T47D (cell line): ENCODE results near the gene EP400.

ENCODE experiments used
- DNase-seq, 2 experiments: peaks; one replicate each; pipeline versions ENCODE4 v3.0.0 to v3.0.0-alpha.2; 2011 to 2012; ENCODE audit warnings: low read depth in 1 of 2, low spot score in 1 of 2
- JUND ChIP-seq: IDR thresholded peaks from 2 replicates; pipeline ENCODE4 v1.6.1; 2012; ENCODE audit warnings: low read depth
- in situ Hi-C: cut with HindIII; loops from 2 replicates; pipeline ENCODE4 v1.10.0; 2016; ENCODE audit warnings: low sequenced_read_pairs, low pct_unique_long_range_greater_than_20kb

EP400 gene

DNA sequence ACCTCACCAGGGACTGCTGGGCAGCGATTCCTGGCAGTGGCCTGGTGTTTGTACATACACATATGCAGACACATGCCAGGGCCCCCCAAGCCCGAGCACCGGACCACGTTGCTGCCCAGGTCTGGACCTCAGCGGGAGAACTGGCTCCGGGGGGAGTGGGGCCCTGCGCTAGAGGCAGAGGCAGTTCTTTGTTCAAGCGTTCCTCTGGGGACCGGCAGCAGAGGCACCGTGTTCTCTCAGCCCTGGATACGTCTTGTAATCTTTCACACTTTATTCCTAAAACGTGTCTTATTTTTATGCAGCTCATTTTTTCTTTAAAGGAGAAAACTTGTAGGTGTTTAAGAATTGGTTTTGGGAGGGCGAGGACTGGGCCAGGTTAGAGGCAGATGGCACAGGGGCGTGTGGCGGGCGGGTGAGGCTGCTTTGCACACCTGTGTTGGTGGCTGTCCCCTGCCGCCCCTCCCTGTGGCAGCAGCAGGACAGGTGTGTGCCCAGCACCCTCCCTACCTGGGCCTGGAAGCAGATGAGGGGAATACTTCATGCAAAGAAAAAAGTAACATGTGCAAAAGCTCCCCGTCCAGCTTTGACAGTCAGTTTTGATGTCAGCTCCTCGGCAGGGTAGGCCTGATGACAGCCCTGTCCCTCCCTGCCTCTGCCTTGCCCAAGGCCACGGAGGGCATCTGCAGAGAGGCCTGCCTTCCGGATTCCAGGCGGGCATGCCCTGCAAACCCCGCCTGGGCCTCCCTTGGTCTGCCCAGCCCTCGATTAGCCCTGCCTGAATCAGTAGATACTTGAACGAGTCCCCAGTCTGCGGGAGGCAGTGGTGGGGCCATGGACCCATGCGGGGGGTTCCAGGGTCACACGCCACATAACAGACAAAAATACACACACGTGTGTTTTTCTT, 27.6 kb upstream of the EP400 start:
- in situ Hi-C loops, result no loop called here
- no peak for TF ChIP-seq JUND

DNA sequence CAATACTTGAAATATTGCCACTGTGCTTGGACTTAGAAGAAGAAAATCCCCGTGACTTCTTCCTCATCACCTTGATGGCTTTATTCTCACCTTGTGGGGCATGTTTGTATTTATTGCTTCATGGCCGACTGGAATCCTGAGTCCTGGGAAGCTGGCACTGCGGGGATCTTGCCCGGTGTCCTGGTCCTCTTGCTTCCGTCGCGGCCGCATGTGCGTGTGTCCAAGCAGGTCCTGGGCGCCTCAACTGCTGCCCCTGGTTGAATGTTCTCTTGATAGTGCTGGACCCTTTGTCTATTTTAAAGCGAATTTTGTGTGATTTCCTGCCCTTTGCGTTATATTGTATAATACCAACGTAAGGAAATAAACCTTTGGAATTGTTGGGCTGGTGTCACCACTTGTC, 27.0 kb upstream of the EP400 start:
- DNase-seq, result no peak
- in situ Hi-C loops, result no loop called here

More for the DNA sequence above, 27.6 kb upstream of the EP400 start:
- no peak for DNase-seq

DNA sequence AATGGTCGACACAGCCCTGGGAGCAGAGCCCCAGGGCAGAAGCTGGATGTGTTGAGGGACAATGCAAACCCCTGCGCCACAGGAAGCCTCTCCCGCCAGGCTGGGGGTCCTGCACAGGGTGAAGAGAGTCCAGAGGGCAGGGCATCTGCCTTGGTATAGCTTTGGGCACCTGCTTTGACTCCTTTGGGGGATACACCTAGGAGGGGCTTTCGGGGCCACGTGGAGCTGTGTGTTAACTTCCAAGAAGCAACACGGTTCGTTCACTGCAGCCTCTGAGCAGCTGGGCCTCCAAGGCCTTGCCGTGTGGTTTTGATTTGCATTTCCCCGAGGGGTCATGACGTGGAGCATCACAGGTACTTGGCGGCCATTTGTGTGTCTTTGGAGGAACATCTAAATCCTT, 26.5 kb upstream of the EP400 start:
- no peak for TF ChIP-seq JUND
- DNase-seq, result no peak
- in situ Hi-C loops, result no loop called here

More for the DNA sequence above, 27.0 kb upstream of the EP400 start:
- no peak for TF ChIP-seq JUND

DNA sequence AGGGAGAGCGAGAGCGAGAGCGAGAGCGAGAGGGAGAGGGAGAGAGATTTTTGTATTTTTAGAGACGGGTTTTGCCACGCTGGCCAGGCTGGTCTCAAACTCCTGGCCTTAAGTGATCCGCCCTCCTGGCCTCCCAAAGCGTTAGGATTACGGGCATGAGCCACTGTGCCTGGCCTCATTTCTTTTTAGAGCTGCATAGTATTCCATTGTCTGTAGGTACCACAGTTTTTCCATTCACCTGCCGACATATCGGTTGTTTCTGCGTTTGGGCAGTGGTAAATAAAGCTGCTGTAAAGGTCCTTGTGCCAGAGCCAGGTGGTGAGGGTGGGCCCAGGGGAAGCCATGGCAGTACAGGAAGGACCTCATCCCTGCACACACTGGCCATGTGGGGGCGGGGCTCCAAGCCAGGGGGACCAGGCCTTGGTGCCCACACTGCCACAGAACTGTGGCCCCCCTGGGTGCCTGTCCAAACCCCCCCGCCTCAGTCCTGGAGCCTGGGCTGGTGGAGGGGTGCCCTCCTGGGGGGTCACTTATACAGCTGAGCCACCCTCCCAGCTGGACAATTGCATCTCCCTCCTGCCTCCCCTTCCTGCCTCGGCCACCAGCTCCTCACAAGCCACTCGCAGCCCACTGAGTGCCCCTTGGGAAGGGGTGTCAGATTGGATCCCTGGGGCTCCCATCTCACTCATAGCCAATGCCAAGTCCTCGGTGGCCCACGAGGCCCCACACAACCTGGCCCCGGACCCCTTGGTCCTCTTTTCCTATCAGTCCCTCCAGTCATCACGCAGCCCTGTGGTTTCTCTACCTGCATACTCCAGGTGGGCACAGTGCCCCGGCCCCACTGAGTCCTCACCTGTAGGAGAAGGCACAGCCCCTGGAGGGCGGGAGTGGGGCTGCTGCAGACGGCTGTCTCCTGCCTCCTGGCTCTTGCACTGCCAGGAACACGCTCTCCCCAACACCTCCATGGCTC, 22.3 kb upstream of the EP400 start:
- TF ChIP-seq JUND, result no peak
- no peak for DNase-seq
- in situ Hi-C loops, result no loop called here

DNA sequence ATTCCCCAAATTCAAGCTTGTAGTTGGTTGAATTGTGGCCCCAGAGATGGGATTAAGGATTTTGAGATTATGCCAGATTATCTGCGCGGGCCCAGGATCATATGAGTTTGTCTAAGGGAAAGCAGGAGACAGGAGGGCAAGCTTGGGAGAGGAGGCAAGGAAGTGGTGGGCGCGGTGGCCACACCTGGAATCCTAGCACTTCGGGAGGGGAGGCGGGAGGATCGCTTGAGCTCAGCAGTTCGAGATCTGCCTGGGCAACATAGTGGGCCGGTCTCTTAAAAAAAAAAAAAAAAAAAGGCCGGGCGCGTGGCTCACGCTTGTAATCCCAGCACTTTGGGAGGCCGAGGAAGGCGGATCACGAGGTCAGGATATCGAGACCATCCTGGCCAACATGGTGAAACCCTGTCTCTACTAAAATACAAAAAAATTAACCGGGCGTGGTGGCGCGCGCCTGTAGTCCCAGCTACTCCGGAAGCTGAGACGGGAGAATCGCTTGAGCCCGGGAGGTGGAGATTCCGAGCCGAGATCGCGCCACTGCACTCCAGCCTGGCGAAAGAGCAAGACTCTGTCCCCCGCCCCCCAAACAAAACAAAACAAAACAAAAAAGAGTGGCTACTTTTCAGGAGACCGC, 21.5 kb upstream of the EP400 start:
- in situ Hi-C loops, result no loop called here
- peak in 1 of 2 experiments; percentile 45 for DNase-seq
- no peak for TF ChIP-seq JUND

DNA sequence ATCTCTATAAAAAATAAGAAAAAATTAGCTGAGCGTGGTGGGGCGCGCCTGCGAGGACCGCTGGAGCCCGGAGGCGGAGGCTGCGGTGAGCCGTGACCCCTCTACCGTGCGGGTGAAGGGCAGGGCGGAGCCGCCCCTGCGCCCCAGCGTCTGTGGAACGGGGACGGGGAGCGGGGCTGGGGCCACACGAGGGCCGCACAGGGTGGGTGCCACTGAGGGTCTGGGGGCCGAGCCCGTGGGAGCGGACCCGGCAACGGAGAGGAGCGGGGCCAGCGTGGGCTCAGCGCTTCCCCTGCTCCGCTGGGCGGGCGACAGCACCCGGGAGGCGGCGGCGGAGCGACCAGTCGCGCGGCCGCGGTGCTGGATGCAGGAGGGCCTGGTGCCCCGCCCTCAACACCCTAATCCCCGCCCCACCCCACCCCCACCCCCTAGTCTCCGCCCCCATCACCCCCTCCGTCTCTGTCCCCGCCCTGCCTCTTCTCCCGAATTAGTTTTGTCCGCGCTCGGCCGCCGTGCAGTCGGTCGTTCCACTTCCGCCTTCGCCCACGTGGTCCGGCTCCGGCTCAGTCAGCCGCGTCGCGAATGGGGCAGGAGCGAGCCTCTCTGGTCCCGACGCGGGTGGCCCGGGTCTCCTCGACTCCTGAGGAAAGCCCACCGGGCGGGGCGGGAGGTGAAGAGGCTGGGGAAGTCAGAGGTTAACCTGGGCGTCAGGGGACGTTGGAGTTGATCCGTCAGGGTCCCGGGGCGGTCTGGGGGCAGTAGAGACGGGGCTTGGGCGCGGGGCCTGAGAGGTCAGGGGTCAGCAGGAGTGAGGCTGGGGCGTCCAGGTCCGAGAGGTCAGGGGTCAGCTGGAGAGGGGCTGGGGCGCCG, 20.8 kb upstream of the EP400 start, which contains the start of gene PUS1:
Gene PUS1, plus strand, starts transcription at position 566 of the 870 bp plus-strand sequence. CDS start 447 bp downstream, outside the sequence.
- in situ Hi-C loops, result no loop called here
- peak; percentile 98 for DNase-seq
- no peak for TF ChIP-seq JUND

DNA sequence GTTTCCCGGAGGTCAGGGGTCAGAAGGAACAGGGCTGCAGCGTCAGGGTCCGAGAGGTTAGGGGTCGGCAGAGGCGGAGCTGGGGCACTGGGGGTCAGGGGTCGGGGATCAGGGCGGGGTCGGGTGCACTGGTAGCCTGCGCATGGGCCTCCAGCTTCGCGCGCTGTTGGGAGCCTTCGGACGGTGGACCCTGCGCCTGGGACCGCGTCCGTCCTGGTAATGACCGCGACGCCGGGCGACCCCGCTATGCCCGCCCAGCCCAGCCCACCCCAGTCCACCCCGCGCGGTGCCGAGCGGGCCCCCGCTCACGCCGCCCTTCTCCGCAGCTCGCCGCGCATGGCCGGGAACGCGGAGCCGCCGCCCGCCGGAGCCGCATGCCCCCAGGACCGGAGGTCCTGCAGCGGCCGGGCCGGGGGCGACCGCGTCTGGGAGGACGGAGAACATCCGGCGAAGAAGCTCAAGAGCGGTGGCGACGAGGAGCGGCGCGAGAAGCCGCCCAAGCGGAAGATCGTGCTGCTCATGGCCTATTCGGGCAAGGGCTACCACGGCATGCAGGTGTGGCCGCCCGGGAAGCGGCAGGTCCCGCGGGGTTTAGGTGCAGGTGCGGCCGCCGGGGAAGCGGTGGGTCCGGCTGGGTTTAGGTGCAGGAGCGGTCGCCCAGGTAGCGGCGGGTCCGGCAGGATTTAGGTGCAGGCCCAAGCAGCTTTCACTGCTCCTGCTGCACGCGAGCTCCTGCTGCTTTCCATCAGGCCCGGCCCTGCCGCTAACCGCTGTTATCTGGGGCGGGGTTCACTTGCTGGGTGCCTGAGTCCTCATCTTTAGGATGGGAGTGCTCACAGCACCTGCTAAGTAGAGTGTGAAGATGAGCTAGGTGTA, 19.9 kb upstream of the EP400 start:
- TF ChIP-seq JUND, result no peak
- in situ Hi-C loops, result no loop called here
- peak; percentile 27 to 56 for DNase-seq

DNA sequence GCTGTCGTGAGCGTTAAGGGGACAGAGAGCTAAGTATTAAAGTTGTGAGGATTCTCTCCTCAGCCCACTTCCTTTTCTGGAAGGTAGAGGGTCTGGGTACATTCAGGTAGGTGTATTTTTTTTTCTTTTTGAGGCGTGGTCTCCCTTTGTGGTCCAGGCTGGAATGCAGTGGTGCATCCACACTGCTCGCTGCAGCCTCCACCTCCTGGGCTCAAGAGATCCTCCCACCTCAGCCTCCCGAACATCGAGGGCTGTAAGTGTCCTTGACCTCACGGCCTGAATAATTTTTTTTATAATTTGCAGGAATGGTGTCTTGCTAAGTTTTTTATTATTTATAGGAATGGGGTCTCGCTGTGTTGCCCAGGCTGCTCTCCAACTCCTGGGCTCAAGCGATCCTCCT, 19.2 kb upstream of the EP400 start:
- no peak for TF ChIP-seq JUND
- in situ Hi-C loops, result no loop called here
- DNase-seq, result no peak

DNA sequence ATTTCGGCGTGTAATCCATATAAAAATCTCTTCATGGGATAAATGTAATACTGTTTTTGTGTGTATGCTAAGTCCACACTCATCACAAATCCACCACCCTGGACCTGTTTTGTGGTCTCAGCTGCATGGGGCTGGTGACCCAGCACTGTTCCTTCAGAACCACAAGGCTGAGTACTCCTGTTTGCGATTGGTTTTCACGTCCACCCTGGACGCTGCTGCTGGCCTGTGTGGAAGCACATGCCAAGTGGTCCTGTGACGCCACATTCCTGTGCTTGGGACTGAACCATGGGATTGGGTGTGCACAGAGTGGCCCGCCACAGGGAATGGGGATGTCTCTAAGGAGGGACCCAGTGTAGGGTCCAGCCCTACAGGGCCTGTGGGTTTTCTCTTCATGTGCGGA, 16.4 kb upstream of the EP400 start:
- DNase-seq, result no peak
- no peak for TF ChIP-seq JUND
- in situ Hi-C loops, result no loop called here

DNA sequence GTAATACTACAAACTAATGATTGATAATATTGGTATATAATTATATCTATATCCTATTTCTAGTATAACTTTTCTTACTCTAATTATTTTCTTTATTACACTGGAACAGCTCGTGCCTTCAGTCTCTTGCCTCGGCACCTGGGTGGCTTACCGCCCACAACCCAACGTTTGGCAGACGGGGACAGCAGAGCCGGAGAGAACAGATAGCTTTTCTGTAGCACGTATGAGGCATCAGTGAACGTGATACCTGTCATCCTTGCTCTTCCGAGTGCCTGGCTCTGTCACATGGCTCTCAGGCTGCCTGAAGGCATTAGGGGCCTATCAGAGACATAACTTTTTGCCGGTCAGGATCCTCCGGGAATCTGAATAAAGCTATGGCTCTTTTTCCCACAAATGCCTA, 15.2 kb upstream of the EP400 start:
- DNase-seq, result no peak
- no peak for TF ChIP-seq JUND
- in situ Hi-C loops, result no loop called here

DNA sequence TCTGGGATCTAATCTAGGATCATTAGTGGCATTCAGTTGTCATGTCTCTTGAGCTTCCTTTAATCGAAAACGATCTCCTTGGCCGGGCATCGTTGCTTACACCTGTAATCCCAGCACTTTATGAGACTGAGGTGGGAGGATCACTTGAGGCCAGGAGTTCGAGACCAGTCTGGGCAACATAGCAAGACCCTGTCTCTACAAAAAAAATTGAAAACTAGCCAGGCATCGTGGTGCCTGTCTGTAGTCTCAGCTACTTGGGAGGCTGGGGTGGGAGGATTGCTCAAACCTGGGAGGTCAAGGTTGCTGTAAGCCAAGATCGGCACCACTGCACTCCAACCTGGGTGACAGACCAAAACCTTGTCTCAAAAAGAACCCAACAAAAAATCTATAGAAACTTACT, 11.7 kb upstream of the EP400 start:
- DNase-seq, result no peak
- no peak for TF ChIP-seq JUND
- in situ Hi-C loops, result no loop called here
